Suppressor macrophage treated with lipopolysaccharide for 1 hour (primary cell): ENCODE measurements around the gene SASH1.

Experiments used
- DNase-seq, 3 donors: peaks; one replicate each; pipeline ENCODE4 v3.0.0-alpha.2; 2020 to 2022

The SASH1 gene

DNA sequence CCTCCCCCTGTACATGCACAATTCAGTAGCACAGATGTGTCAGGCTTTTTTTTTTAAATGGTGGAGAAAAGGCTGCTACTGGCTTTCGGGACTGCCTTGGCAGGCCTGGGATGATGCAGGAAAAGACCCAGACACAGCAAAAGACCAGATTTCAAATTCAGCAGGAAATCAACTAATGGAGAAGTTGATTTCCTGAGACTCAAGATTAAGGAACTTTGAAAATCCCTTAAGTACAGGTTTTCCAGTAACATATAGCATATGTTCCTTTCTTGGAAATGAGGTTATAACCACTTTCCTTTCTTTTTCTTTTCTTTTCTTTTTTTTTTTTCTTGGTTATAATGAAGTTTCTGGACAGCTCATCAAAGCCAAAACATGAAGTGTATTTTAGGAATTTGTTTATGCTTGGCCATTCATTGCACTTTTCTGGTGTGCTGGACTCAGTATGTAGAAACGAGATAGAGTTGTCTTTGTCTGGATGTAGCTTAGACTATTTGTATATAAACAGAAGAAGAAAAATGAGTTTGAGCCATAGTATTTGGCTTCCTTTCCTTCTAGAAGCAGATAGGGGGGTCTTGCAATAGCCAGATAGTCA lies 119.4 kb downstream of the SASH1 start:
- DNase-seq: peak; percentile 41 to 82 (median 41)

DNA sequence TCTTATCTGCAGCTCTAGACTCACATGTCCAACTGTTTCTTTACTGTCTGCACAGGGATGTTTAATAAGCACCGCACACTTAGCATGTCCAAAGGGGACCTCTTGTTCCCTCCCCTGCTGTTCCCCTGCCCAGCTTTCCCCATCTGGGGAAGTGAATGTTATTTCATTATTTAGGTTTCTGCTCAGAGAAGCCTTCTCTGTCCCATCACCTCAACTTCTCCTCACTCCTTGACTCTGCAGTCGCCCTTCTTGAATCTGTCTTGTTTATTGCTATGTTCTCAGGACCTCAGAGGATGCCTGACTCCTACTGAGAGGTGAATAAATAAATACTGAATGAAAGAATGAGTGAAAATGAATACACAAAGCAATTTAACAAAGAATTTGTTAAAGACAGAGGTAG lies 121.0 kb downstream of the SASH1 start:
- DNase-seq: no peak

DNA sequence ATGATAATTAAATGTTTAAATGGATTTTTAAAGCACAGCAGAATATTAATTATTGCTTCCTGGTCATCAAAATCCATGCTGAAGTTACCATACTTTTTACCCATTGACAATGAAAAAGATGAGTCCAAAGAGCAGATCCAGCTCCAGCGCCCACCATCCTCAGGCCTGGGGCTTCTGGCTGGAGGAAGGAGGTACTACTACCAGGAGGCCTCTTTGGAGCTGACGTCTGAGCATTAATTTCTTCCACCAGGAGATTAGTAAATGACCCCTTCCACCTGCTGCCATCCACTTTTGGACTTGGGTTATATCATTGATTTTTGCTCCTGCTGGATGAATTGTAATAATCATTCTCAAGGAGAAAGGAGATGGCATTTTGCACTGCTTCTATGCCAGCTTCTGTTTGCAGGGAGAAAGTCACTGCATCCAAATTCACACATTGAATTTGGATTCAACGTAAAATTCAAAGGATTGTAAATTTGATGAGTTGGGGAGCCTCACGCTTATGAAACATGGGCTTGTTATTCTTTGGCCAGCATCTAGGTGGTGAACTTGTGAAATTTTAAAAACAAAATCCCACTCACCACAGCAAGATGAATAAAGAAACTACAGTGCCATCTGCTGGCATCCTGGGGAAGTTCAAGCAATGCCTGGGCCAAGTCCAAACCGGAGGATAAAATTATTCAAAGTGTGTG lies 121.8 kb downstream of the SASH1 start:
- peak; percentile 71 to 81 (median 77) for DNase-seq

DNA sequence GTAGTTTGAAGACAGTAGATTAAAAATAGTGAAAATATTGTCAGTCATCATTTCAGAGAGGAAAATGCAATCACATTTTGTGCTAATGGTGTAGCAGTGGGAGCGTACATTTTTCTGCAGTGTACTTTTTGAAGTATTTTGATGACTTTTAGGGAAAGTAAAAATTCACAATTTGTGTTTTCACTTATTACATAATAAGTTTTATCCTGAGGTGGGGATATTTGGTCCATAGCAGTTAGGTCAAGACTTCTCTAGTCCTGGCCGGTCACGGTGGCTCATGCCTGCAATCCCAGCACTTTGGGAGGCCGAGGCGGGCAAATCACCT lies 122.3 kb downstream of the SASH1 start:
- no peak for DNase-seq

DNA sequence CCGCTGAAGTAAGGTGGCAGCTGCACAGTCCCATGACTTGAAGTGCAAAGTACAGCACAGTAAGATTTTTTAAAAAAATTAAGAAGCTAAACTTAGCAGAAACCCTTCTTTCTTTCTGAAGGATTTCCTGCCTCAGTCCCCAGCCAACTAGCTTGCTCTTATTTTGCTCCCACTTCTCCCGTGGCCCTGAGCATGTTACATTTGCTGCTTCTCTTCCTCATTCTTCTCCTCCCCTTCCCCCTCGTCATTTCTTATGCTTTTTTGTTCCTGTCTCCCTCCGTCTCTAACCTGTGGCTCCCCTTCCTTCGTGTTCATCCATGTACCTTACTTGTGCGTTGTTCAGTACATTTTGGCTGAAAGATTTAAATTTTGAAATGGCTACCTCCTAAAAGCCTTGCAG lies 123.0 kb downstream of the SASH1 start:
- peak in 1 of 3 donors; percentile 14 for DNase-seq

DNA sequence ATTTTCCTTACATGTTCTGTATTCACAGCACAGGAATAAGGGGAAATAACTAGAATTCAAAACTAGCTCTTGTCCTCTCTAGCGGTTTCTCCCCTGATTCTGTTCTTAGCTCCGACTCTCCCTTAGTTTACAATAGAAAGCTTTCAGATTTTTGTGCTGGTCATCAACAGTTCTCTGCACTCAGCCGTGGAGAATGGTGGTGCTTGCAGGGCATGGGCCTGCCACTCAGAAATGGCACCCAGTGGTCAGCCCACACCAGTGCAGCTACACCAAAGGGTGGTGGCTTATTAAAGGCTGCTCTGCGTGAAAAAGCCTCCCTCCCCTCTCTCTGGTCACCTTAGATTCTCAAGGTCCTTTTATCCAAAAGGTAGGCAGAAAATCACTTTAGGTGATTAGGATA lies 123.5 kb downstream of the SASH1 start:
- no peak for DNase-seq

DNA sequence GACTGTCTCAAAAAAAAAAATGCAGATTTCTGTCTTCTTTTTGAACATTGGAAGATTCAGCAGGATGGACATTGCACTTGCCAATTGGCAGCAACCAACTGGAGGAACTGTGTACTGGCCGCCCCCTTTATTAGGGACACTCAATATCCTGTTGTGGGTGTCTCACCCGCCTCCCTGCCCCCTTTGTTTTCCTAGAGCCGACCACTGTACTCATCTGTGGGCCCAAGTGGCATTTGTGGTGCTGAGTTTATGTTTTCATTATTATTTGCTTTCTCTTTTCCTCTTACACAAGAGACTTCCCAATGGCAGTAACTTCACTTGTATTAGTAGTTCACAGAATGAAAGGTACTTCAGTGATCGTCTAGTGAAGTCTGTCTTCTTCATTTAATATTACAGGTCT lies 125.3 kb downstream of the SASH1 start:
- no peak for DNase-seq

DNA sequence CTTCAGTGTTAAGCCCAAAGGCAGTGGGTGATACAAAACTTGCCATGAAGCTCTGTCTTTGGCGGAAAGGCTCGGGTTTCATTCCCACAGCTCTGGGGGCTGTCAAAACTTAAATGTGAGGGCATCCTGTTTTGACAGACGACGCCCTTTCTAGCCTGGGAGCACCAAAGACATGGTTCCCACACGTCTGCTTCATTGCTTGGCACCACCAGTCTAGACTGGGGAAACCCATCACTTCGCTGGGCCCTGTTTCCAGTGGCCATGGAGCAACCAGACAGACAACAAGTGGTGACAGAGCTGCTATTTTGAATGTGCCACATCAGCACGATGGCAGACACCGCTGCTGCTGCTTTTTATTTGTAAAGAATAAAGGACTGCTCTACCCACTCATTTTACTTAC lies 127.5 kb downstream of the SASH1 start:
- DNase-seq: no peak

DNA sequence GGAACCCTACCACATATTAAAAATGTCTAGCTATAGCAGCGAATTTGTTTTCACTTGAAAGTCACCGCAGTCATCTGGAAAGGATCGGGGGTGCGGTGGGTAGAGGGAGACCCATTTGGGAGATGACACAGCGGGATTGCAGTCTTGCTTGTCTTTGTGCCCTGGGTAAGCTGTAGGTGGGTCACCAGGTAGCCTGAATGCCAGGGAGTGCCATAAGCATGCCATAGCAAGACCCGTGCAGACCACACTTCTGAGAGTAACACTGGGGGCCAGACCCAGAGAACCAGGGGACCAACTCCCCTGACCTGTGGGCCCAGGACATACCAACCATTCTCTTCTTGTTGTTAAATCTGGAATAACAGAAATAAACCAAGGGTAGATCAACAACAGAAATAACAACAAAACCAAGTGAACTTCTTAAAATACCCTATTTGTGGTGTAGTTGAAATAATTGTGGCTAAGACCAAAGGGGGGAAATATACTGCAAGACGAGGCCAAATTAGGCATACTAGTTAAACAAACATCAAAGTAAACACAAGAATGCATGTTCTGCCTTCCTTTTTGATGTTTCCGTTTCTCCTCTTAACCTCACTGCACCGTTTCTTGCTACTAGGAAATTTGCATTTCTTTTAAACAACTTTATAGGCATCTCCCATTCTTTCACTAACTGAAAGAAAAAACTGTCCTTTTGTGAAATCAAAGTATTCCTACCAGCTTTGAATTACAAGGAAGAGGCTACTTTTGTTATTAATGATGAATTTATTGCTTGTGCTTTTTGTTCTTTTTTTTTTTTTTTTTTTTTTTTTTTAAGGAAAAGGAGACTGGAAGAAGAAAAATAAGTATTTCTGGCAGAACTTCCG lies 128.2 kb downstream of the SASH1 start:
- DNase-seq: no peak

DNA sequence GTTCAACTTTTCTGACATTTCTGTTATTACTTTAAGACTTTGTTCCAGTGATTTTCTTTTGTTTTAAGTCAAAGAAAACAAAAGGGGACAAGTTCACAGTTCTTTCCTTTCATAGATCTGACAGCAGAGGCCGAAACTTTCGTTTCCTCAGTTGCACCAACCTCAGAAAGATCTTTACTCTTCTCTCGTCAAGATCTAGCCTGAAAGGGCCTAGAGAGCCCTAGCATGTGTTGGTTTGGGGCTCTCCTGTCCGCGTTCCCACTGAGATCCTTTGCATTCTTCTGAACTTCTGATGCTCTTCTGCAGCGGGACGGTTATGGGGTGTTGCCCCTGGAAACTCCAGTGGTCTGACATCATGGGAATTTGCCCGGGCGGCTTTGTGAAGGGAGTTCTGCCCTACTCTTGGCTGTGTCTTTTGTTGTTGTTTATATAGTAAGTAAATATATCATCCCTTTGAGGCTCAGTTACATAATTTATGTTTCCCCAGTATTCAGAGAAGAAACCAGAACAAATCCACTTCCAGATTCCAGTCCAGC lies 129.1 kb downstream of the SASH1 start:
- no peak for DNase-seq

DNA sequence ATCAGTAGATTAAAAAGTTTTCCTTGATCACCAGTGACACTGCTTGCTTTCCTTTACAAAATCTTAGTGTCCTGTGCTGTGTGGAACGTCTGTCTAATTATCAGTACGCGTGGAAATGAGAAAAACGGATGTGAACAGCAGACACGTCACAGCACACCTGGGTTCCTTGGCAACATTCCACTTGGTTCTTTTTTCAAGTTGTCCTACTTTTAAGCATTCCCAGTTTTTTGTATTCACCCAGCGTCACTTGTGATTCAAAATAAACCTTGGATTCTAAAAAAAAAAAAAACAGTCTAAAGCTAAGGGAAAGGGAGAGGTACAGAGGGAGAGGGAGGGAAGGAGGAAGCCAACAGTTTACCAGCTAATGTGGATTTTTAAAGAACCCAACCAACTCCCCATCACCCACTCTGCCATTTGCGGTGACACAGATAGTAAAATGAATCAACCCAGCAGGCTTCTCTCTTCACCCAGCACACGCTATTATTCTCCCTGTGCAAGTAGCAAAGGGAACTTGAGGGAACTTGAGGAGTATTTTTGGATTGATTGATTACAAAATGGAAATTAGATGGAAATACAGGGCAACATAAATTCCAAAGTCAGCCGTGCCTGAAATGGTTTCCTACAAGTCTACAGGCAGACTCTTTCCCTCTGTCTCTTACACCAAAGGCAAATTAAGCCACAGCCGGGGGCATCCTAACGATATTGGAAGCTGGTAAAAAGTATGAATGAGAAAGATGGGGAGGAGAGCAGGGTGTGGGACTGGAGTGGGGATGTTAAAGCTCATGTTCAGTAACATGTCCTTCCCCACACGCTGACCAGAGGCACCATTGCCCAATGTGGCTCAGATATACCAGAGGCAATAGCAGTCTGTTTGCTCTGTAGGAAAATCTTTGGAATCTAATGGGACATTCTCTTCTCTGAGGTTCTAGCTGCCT lies 129.8 kb downstream of the SASH1 start:
- no peak for DNase-seq

DNA sequence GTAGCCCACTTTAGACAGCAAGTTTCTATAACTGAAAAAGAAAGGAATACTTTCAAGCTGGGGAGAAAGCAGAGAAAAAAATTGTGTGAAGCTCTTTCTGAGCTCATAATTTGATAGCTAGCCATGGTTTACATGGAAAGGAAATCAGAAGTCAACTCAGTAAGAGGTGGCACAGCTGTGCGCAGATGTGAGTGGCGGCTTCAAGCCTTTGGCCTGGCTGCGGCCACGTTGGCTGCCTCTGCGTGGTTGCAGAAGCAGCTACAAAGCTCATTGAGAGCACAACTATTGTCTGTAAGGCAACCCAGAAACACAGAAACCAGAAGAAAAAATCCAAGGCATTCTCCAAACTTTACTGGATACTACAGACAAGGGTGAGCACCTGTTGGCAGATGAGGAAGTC lies 136.9 kb downstream of the SASH1 start:
- DNase-seq: no peak

DNA sequence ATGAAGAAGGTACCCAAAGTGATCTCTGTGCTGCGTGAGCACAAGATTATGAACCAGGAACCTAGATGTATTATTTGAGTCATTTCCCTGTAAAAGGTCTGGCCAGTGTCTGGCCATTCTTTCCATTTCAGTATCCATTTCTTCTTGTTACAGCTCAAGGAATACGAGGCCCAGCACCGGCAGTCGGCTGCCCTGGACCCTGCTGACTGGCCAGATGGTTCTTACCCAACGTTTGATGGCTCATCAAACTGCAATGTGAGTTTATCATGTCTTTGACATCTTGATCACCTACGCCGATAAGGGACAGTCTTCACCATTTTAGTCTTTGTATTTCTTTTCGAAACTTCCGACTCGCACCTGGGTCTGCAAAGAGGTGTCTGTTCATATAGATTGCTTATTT lies 144.8 kb downstream of the SASH1 start:
- DNase-seq: no peak

DNA sequence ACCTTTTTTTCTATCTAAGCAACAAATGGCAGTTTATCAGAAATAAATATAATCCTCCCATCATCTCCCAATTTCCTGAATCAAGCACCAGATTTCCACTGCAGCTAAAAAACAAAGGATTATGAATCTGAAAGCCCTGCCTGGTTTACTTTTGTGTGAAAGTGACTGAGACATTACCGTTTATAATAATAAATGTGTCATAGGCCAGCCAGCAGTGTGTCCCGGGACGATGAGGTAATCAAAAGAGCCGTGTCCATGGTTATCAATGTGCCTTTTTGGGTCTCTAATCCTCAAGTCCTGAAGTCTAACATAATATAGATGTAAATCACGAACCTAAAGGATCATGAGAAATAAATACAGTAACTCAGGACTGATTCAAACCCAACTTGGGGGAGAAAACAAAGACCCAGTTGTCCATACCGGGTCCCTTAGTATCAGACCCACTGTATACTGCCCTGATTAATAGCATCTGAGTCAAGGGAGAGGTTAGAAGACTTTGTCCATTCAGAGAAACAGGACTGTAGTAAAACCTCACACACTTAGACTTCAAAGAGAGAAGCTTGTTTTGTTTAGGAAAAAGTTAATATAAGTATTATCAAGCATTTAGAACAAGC lies 149.1 kb downstream of the SASH1 start:
- DNase-seq: no peak

DNA sequence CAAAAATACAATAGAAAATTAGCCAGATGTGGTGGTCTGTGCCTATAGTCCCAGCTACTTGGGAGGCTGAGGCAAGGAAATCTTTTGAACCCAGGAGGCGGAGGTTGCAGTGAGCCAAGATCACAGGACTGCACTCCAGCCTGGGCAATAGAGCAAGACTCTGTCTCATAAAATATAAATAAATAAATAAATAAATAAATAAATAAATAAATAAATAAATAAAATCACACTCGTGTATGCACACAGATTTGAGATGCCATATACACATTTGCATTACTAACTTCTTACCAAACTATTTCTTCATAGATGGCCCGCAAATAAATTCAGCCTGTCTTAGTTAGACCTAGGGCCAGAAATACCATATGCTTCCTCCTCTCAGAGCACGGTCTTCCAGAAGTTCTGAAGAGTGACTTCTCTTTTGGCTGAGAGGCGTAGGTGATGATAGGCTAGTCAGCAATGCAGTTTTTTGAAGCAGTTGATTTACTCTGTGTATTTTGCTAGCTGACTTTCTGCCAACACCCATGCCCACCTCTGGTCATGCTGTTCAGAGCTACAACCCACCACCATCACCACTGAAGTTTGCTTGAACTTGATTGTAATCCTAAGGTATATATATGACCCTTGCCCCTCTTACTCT lies 150.1 kb downstream of the SASH1 start:
- DNase-seq: no peak

DNA sequence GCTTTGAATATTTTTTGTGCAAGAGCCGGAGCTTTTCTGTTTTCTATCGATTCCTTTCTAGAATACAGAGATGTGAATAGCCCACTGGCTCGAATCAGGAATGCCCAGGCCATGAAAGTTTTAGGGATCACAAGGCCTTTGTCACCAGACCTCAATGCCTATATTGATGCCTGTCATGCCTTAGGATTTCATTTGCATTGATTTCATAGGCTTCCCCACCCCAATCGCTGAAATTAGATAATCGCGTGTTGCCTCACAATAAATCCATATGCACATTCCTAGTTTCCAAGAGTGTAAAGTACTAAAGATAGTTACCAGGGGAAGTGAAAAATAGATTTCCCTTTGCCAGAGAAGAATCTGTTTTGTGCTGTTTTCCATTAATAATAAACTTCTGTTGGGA lies 150.8 kb downstream of the SASH1 start:
- DNase-seq: no peak

DNA sequence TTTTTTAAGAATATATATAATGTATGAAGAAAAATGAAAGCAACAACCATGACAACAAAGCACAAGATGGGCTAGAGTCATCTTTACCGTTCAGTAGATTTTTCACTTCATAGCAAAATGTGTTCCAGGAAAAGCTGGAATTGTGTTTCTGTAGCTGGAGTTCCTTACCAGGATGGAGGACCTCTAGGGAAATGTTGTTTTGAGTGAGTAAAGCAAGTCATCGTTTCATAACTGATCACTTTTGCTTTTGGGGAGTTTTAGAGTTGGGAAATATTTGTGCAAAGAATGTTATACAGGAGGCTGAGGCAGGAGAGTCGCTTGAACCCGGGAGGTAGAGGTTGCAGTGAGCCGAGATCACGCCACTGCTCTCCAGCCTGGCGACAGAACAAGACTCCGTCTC lies 151.6 kb downstream of the SASH1 start:
- no peak for DNase-seq

DNA sequence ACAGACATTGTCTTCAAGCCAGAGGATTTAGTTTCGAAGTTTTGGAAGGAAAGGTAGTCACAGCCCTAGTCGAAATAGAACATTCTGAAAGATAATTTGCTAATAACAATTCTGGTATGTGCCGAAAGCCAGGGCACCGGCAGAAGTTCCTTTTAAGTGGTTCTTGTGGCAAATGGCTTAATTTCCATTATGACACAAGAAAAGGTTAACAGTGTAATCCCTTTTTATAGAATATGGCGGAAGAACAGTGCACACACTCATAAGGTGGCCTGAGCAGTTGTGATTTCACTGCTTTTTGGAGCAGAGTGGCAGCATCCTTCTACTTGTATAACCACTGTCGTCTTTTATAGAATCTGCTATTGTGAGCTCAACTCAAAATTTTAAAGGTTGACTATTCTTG lies 152.4 kb downstream of the SASH1 start:
- DNase-seq: no peak

DNA sequence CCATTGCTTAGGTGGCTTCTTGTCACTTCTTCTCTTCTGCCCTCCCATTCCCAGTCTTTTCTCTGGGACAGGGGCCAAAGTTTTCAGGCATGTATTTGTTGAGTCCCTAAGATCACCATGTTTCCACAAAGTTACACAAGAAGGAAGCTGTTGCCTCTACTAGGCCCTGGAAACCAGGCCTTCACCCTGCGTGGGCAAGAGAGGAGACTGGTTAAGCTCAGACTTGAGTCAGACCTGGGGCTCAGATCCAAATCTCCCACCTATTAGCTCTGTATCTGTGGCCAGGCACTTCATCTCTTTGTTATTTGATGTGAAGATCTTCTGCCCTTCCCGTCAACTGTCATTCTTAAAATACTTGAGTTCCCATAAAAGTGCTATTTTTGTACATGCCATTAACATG lies 154.6 kb downstream of the SASH1 start:
- no peak for DNase-seq

DNA sequence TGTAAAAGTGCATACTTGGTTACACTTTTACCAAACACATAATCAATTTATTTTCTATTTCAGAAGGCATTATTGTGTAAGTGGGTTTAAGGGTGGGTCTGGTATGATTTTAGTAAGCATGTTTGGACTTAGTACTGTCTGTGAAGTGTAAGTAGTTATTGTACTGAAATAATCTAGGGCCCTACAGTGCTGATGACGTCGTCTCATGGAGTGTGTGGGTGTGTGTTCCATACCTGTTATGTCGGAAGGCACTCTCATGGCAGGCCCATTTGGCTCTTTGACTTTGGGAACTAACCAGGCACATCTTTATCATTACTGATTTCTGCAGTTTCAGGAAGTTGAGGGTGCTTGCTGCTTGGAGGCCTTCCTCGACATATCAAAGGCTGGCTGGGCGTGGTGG lies 155.1 kb downstream of the SASH1 start:
- no peak for DNase-seq

DNA sequence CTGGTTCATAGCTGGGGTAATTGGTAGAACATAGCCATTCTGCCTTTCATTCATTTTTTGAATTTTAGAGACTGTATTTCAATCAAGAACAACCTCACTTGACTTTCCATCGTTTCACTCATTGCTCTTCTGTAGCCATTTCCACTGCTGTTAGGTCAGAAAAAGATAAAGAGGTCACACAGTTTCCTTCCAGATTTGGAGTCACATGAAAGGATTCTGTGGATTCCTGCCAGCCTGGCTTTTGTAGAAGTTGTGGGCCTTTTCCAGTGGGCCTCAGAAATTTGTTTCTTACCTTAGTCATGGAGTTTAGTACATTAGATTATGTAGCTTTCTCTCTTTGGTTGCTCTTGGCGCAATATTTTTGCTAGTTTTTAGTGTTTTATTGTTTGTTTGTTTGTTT lies 157.8 kb downstream of the SASH1 start:
- DNase-seq: no peak

DNA sequence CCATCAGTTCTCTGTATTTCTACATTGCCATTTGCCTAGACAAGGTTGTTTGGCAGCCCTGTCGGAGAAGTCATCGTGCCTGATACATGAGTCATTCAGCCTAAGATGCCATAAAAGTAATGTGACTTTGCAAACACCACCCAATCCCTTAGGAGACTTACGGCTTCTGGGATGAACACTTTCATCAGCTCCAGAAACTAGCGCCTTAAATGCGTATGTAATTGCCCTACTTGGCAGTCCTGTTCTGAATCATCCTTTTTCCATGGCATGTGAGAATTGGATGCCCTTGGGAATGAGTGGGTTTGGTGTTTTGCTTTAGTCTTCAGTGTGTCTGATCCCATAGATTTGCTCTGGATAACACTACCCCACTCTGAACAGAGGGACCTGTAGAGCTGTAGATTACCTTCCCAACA lies 158.5 kb downstream of the SASH1 start:
- no peak for DNase-seq
